IMR-90 (cell line): Measurements from ENCODE around the gene THYN1. TPM values are rescaled to one million over a fixed set of nuclear protein-coding genes. Genes with fewer than 3 reads are reported as not detected.
A peak's percentile ranks its signal among the peaks of the same experiment; 100 is the strongest.

Source experiments
- ATAC-seq: fragments of 200-7000 bp; cut with Tn5 transposase; 2 replicates; pipeline ENCODE4 v1.9.1; 2020; ENCODE audit warnings: low read depth, mild to moderate bottlenecking, moderate library complexity
- BruUV-seq: library from RNA; stranded (reverse); fragments of 400-500 nt; replicated peaks from 2 replicates; lab custom pipeline; 2021; lab: Mats Ljungman, UMichigan
- CTCF ChIA-PET: fragments of 300-600 bp; formaldehyde crosslinking; extraction: SDS; loops from one replicate; lab custom pipeline; 2021; ENCODE audit warnings: antibody characterized with exemption; lab: Yijun Ruan, JAX
- POLR2A ChIA-PET: fragments of 300-600 bp; sonication (Branson Sonifier 250); formaldehyde crosslinking; loops from one replicate; lab custom pipeline; 2022; ENCODE audit warnings: antibody characterized with exemption; ENCODE audit not compliant: unreplicated experiment; lab: Charles Lee
- DNase-seq: peaks from one replicate; pipeline ENCODE4 v3.0.0; 2013
- H2AFZ ChIP-seq: replicated peaks from 2 replicates; pipeline ENCODE3; 2013; ENCODE audit warnings: low read length, mild to moderate bottlenecking; ENCODE audit not compliant: poor library complexity
- H2AK5ac ChIP-seq: 2 replicates; pipeline ENCODE4 v1.6.1; 2013; ENCODE audit warnings: low read depth, low read length, inconsistent platforms
- H2AK9ac ChIP-seq: replicated peaks from 2 replicates; pipeline ENCODE3; 2013; ENCODE audit warnings: mild to moderate bottlenecking, low read depth, low read length, moderate library complexity; ENCODE audit not compliant: poor library complexity
- H2BK120ac ChIP-seq: 2 replicates; pipeline ENCODE4 v1.6.1; 2013; ENCODE audit warnings: low read depth, low read length, inconsistent platforms
- H2BK15ac ChIP-seq: 3 replicates; pipeline ENCODE4 v1.6.1; 2013; ENCODE audit warnings: low read depth, low read length, inconsistent platforms
- H2BK20ac ChIP-seq: 2 replicates; pipeline ENCODE4 v1.6.1; 2013; ENCODE audit warnings: low read depth, mild to moderate bottlenecking, inconsistent platforms, low read length, moderate library complexity
- H2BK5ac ChIP-seq: 2 replicates; pipeline ENCODE4 v1.6.1; 2013; ENCODE audit warnings: mild to moderate bottlenecking, low read depth, low read length, inconsistent platforms; ENCODE audit not compliant: poor library complexity, severe bottlenecking
- H3K14ac ChIP-seq: replicated peaks from 2 replicates; pipeline ENCODE4 v1.6.1; 2013; ENCODE audit warnings: low read depth, low read length, inconsistent platforms
- H3K18ac ChIP-seq: 2 replicates; pipeline ENCODE4 v1.6.1; 2013; ENCODE audit warnings: low read depth, low read length, control low read depth
- H3K23ac ChIP-seq: 2 replicates; pipeline ENCODE4 v1.6.1; 2013; ENCODE audit warnings: low read depth, low read length, inconsistent platforms
- H3K27ac ChIP-seq: 2 replicates; pipeline ENCODE4 v1.5.1; 2013; ENCODE audit warnings: mild to moderate bottlenecking, control low read depth, low read length; ENCODE audit not compliant: insufficient read depth
- H3K27me3 ChIP-seq: 2 replicates; pipeline ENCODE4 v1.6.1; 2013; ENCODE audit warnings: low read length; ENCODE audit not compliant: control insufficient read depth, insufficient read depth
- H3K36me3 ChIP-seq: 2 replicates; pipeline ENCODE4 v1.6.1; 2013; ENCODE audit warnings: low read length, mixed read lengths; ENCODE audit not compliant: control insufficient read depth, insufficient read depth
- H3K4ac ChIP-seq: 2 replicates; pipeline ENCODE4 v1.6.1; 2013; ENCODE audit warnings: low read depth, low read length, inconsistent platforms
- H3K4me1 ChIP-seq: 2 replicates; pipeline ENCODE4 v1.6.1; 2013; ENCODE audit warnings: low read length, mixed read lengths; ENCODE audit not compliant: control insufficient read depth, insufficient read depth
- H3K4me2 ChIP-seq: 2 replicates; pipeline ENCODE4 v1.6.1; 2013; ENCODE audit warnings: low read depth, mild to moderate bottlenecking, control low read depth, low read length, moderate library complexity
- H3K4me3 ChIP-seq: 2 replicates; pipeline ENCODE4 v1.5.1; 2013; ENCODE audit warnings: low read depth, mild to moderate bottlenecking, control low read depth, low read length, moderate library complexity; ENCODE audit not compliant: insufficient read depth
- H3K56ac ChIP-seq: 2 replicates; pipeline ENCODE4 v1.6.1; 2013; ENCODE audit warnings: low read length, inconsistent platforms; ENCODE audit not compliant: insufficient read depth; ENCODE audit errors: extremely low read depth
- H3K79me1 ChIP-seq, 2 experiments: 2 replicates each; pipeline ENCODE4 v1.6.1; 2013; ENCODE audit warnings: low read length in 2 of 2, inconsistent platforms in 1 of 2, low read depth in 1 of 2
- H3K9ac ChIP-seq: 2 replicates; pipeline ENCODE4 v1.6.1; 2013; ENCODE audit warnings: low read depth, low read length, control low read depth
- H3K9me1 ChIP-seq: 2 replicates; pipeline ENCODE4 v1.6.1; 2013; ENCODE audit warnings: low read length, inconsistent platforms; ENCODE audit not compliant: insufficient read depth
- H3K9me3 ChIP-seq: 2 replicates; pipeline ENCODE4 v1.6.1; 2013; ENCODE audit warnings: low read length; ENCODE audit not compliant: control insufficient read depth, insufficient read depth
- H4K20me1 ChIP-seq: 2 replicates; pipeline ENCODE4 v1.6.1; 2013; ENCODE audit warnings: low read length, inconsistent platforms; ENCODE audit not compliant: insufficient read depth
- H4K5ac ChIP-seq: 2 replicates; pipeline ENCODE4 v1.6.1; 2013; ENCODE audit warnings: mild to moderate bottlenecking, low read depth, low read length, control low read depth
- H4K8ac ChIP-seq, 2 experiments: 2 replicates each; pipeline ENCODE4 v1.6.1; 2013; ENCODE audit warnings: low read depth in 2 of 2, low read length in 2 of 2, control low read depth in 1 of 2, inconsistent platforms in 1 of 2
- H4K91ac ChIP-seq: 2 replicates; pipeline ENCODE4 v1.6.1; 2013; ENCODE audit warnings: low read depth, low read length, inconsistent platforms; ENCODE audit not compliant: insufficient read depth
- CHD1 ChIP-seq: IDR thresholded peaks from 2 replicates; pipeline ENCODE4 v1.6.1; 2012; ENCODE audit warnings: low read depth, low read length, improper control_type of control experiment
- CTCF ChIP-seq: conservative IDR thresholded peaks from 2 replicates; pipeline ENCODE4 v1.5.1; 2012; ENCODE audit warnings: mild to moderate bottlenecking, low read depth, low read length, improper control_type of control experiment
- RAD21 ChIP-seq: IDR thresholded peaks from 2 replicates; pipeline ENCODE4 v1.6.1; 2012; ENCODE audit warnings: low read length, improper control_type of control experiment
- RFX5 ChIP-seq: IDR thresholded peaks from 2 replicates; pipeline ENCODE4 v1.8.0; 2012; ENCODE audit warnings: low read depth, mild to moderate bottlenecking, low read length, moderate library complexity
- SMC3 ChIP-seq: fragments of 150-350 bp; IDR thresholded peaks from 2 replicates; pipeline ENCODE4 v1.6.1; 2016; ENCODE audit warnings: low read depth, mild to moderate bottlenecking, antibody characterized with exemption, low read length, moderate library complexity
- WGBS, 2 experiments: methylation state at CpG; one replicate each; pipeline versions ENCODE4 v1.1.5 to v1.1.7; 2013; ENCODE audit warnings: missing lambda C conversion rate in 2 of 2; ENCODE audit not compliant: insufficient read length in 1 of 2; ENCODE audit errors: extremely low coverage in 2 of 2; 5-methylcytosine and 5-hydroxymethylcytosine counted together
- dilution Hi-C: fragments of 300-500 bp; cut with HindIII; formaldehyde crosslinking; loops from one replicate; pipeline ENCODE4 v1.14.3; 2018; ENCODE audit warnings: low sequenced_read_pairs; ENCODE audit not compliant: unreplicated experiment
- in situ Hi-C: fragments of 300-500 bp; cut with MboI; formaldehyde crosslinking; loops from 3 replicates; pipeline ENCODE4 v1.14.3; 2019; ENCODE audit warnings: low sequenced_read_pairs, inconsistent platforms, mixed read lengths
- intact Hi-C: fragments of 100-400 bp; cut with micrococcal nuclease; formaldehyde crosslinking; loops from 2 replicates; pipeline ENCODE4 v1.10.0; 2022
- polyA plus RNA-seq, 3 experiments: library from polyadenylated mRNA; depleted of rRNA; stranded (reverse); fragments of >200 nt; gene quantifications; 2 replicates each; pipeline ENCODE4 v1.2.3, GENCODE V29; 2012; ENCODE audit warnings: low replicate concordance in 1 of 3
- total RNA-seq: library from RNA; depleted of rRNA; stranded (reverse); fragments of >200 nt; gene quantifications from 2 replicates; pipeline ENCODE4 v1.2.3, GENCODE V29; 2012

Gene THYN1
- total and polyA plus RNA-seq, 2 of the 4 experiments (the other 2 are of a cell fraction) = 43.1 to 72.1 TPM

GRCh38 chr11:134244593-134244992 lies 8.6 kb downstream of the THYN1 start:
- Histone ChIP-seq H2BK15ac (no peak overlapping the region), H2BK120ac (no peak overlapping the region), H3K27ac (no peak overlapping the region), H3K9me1 (peaks cover 3% of the 10 kb centered on the region; the same call in 1 of the 2 replicates), H3K79me1 (no peaks in the 10 kb centered on the region; a peak in 1 of 4 replicates), H4K20me1 (no peaks in the 10 kb centered on the region), H2AK5ac (no peak overlapping the region), H2AFZ (no peak overlapping the region), H3K27me3 (no peaks in the 10 kb centered on the region), H3K23ac (no peak overlapping the region), H3K4me2 (no peak overlapping the region), H3K4me3 (no peak overlapping the region), H2AK9ac (no peak overlapping the region), H3K4ac (no peak overlapping the region), H3K4me1 (no peaks in the 10 kb centered on the region), H3K36me3 (peaks cover 68% of the 10 kb centered on the region), H3K18ac (no peak overlapping the region), H3K56ac (no peak overlapping the region), H2BK20ac (no peak overlapping the region), H2BK5ac (no peak overlapping the region), H3K14ac (no peak overlapping the region), H4K8ac (no peak overlapping the region), H3K9ac (no peak overlapping the region), H4K5ac (no peak overlapping the region), H4K91ac (no peak overlapping the region), H3K9me3 (no peaks in the 10 kb centered on the region)
- intact Hi-C loops (no loop called here), dilution Hi-C loops (no loop called here), in situ Hi-C loops (no loop called here)
- TF ChIP-seq CHD1 = no peak
- peak; percentile 36; the same call in 1 of the 2 replicates for TF ChIP-seq CTCF
- peak; percentile 40 for TF ChIP-seq RAD21
- peak; percentile 39; the same call in 1 of the 2 replicates for TF ChIP-seq SMC3
- no peak for TF ChIP-seq RFX5
- DNase-seq = peak; percentile 32
- WGBS, 2 experiments = 47% methylated on average over 3 of the region's 7 CpGs; no CpG with 5 or more reads in 1 of the 2 experiments
- BruUV-seq = no TSS peak
- ChIA-PET CTCF (interaction anchor here (0.8 kb wide), 1 partner anchor 17 kb away, joined by 3 read pairs; no protein-coding TSS in a partner anchor), POLR2A (no interaction called here)
- ATAC-seq = peak; percentile 58; the same call in 1 of the 2 replicates
